Colonic mucosa (tissue), 4 donors: ENCODE results near the gene BSPRY. TPM values are rescaled to one million over a fixed set of nuclear protein-coding genes. Genes with fewer than 3 reads are reported as not detected.

ENCODE experiments used
- DNase-seq: peaks from one replicate; pipeline ENCODE4 v3.0.0-alpha.2; 2020
- H3K27ac ChIP-seq: fragments of 200-600 bp; one replicate; pipeline ENCODE4 v1.8.0; 2021
- H3K27me3 ChIP-seq: fragments of 200-600 bp; one replicate; pipeline ENCODE4 v1.8.0; 2021
- H3K36me3 ChIP-seq: fragments of 200-600 bp; one replicate; pipeline ENCODE4 v1.8.0; 2021
- H3K4me1 ChIP-seq: fragments of 200-600 bp; one replicate; pipeline ENCODE4 v1.8.0; 2021; ENCODE audit warnings: mild to moderate bottlenecking
- H3K4me3 ChIP-seq: fragments of 200-600 bp; one replicate; pipeline ENCODE4 v1.8.0; 2021
- H3K9ac ChIP-seq, 2 donors: one replicate each; pipeline ENCODE4 v1.7.0; 2013; ENCODE audit warnings: control low read depth in 2 of 2, low read depth in 2 of 2, low read length in 2 of 2
- H3K9me3 ChIP-seq: fragments of 200-600 bp; one replicate; pipeline ENCODE4 v1.8.0; 2021
- CTCF ChIP-seq: fragments of 200-600 bp; IDR thresholded peaks from one replicate; pipeline ENCODE4 v1.8.0; 2022; ENCODE audit warnings: antibody characterized with exemption, mild to moderate bottlenecking
- intact Hi-C: fragments of 100-400 bp; cut with DNase I; formaldehyde crosslinking; loops from one replicate; pipeline ENCODE4 v1.14.1; 2022
- total RNA-seq, 2 donors: library from RNA; stranded (reverse); fragmentation: NEBNext Ultra II Directional in 1 of 2; extraction: Animal tissue kit (Norgen Biotek cat#: 25700) in 1 of 2; gene quantifications; one replicate each; pipeline ENCODE4 v1.2.1, GENCODE V29; 2021
- donor health status: healthy.
- donor health status: DM: no; HTN: no; CAD: no.
- donor health status: DM: no; HTN: no; CAD: no.

The BSPRY gene
- total RNA-seq, 2 donors from 2014 or later = 25.6 to 34.2 TPM

GRCh38 chr9:113322671-113323070, 26.7 kb upstream of the BSPRY start:
- Histone ChIP-seq H3K4me3 (no peak overlapping the region), H3K4me1 (no peaks in the 10 kb centered on the region), H3K36me3 (no peaks in the 10 kb centered on the region), H3K9ac (no peak overlapping the region), H3K9me3 (no peaks in the 10 kb centered on the region), H3K27me3 (no peaks in the 10 kb centered on the region), H3K27ac (no peak overlapping the region)
- TF ChIP-seq CTCF = no peak
- intact Hi-C loops = no loop called here
- no peak for DNase-seq

- no peak overlapping the region for H3K27ac ChIP-seq
- H3K36me3 ChIP-seq = no peaks in the 10 kb centered on the region
- no peak overlapping the region for H3K9ac ChIP-seq
- intact Hi-C loops = no loop called here
- DNase-seq = no peak
- H3K27me3 ChIP-seq = no peaks in the 10 kb centered on the region
- H3K4me1 ChIP-seq = no peaks in the 10 kb centered on the region
- H3K9me3 ChIP-seq = no peaks in the 10 kb centered on the region
- H3K4me3 ChIP-seq = no peak overlapping the region
- no peak for TF ChIP-seq CTCF
Measured at GRCh38 chr9:113326230-113326629, 23.1 kb upstream of the BSPRY start.

GRCh38 chr9:113328045-113328782, 21.1 kb upstream of the BSPRY start:
- Histone ChIP-seq H3K4me1 (no peaks in the 10 kb centered on the region), H3K9me3 (no peaks in the 10 kb centered on the region), H3K9ac (no peak overlapping the region), H3K27me3 (no peaks in the 10 kb centered on the region), H3K27ac (no peak overlapping the region), H3K4me3 (no peak overlapping the region), H3K36me3 (no peaks in the 10 kb centered on the region)
- intact Hi-C loops = no loop called here
- no peak for TF ChIP-seq CTCF
- no peak for DNase-seq

- H3K4me3 ChIP-seq = no peak overlapping the region
- DNase-seq = no peak
- no peak for TF ChIP-seq CTCF
- no peaks in the 10 kb centered on the region for H3K36me3 ChIP-seq
- intact Hi-C loops = no loop called here
- no peaks in the 10 kb centered on the region for H3K9me3 ChIP-seq
- no peaks in the 10 kb centered on the region for H3K4me1 ChIP-seq
- no peak overlapping the region for H3K9ac ChIP-seq
- H3K27me3 ChIP-seq = no peaks in the 10 kb centered on the region
- H3K27ac ChIP-seq = no peak overlapping the region
Measured at GRCh38 chr9:113331780-113332179, 17.6 kb upstream of the BSPRY start.

GRCh38 chr9:113337714-113338113, 11.6 kb upstream of the BSPRY start:
- no peak for TF ChIP-seq CTCF
- Histone ChIP-seq H3K27ac (no peak overlapping the region), H3K36me3 (no peaks in the 10 kb centered on the region), H3K9me3 (no peaks in the 10 kb centered on the region), H3K4me3 (no peak overlapping the region), H3K4me1 (no peaks in the 10 kb centered on the region), H3K9ac (no peak overlapping the region), H3K27me3 (no peaks in the 10 kb centered on the region)
- intact Hi-C loops = no loop called here
- DNase-seq = no peak
